SKM-1 treated with dmso at 0.1 percent for 144 hours (cell line): ENCODE measurements around the gene RGL1.

ENCODE experiments used
- DNase-seq: peaks from one replicate; lab custom pipeline; 2025; ENCODE audit not compliant: unreplicated experiment; lab: John Stamatoyannopoulos, UW

Gene RGL1

GRCh38 chr1:183945428-183946319, 140.8 kb downstream of the RGL1 start:
- peak; percentile 86 for DNase-seq

- no peak for DNase-seq
These were observed 141.3 kb downstream of the RGL1 start for GRCh38 chr1:183946320-183946613.

GRCh38 chr1:183947988-183948387, 143.1 kb downstream of the RGL1 start:
- no peak for DNase-seq

GRCh38 chr1:183952101-183952500, 147.2 kb downstream of the RGL1 start:
- DNase-seq, result no peak

GRCh38 chr1:183953031-183953430, 148.1 kb downstream of the RGL1 start:
- no peak for DNase-seq

- no peak for DNase-seq
These were observed 149.6 kb downstream of the RGL1 start for GRCh38 chr1:183954496-183954895.

- DNase-seq, result peak; percentile 100
These were observed 151.8 kb downstream of the RGL1 start for GRCh38 chr1:183956559-183957188.

- DNase-seq, result no peak
These were observed 152.4 kb downstream of the RGL1 start for GRCh38 chr1:183957216-183957830.

- DNase-seq, result no peak
These were observed 154.0 kb downstream of the RGL1 start for GRCh38 chr1:183958958-183959357.

GRCh38 chr1:183961132-183961531, 156.2 kb downstream of the RGL1 start:
- no peak for DNase-seq

GRCh38 chr1:183962903-183963302, 158.0 kb downstream of the RGL1 start:
- no peak for DNase-seq

GRCh38 chr1:183965726-183966125, 160.8 kb downstream of the RGL1 start:
- DNase-seq, result no peak

GRCh38 chr1:183966487-183966886, 161.6 kb downstream of the RGL1 start:
- DNase-seq, result no peak

GRCh38 chr1:183967914-183968313, 163.0 kb downstream of the RGL1 start:
- DNase-seq, result no peak

GRCh38 chr1:183968386-183968785, 163.5 kb downstream of the RGL1 start:
- DNase-seq, result no peak

GRCh38 chr1:183970516-183971300, 165.8 kb downstream of the RGL1 start:
- no peak for DNase-seq

- DNase-seq, result no peak
These were observed 170.7 kb downstream of the RGL1 start for GRCh38 chr1:183975651-183976050.

GRCh38 chr1:183977717-183978116, 172.8 kb downstream of the RGL1 start:
- no peak for DNase-seq
